ENCODE measurements around the gene RPL22. TPM values are rescaled to one million over a fixed set of nuclear protein-coding genes. Genes with fewer than 3 reads are reported as not detected.

The RPL22 gene
- polyA plus RNA-seq, 3 donors = 62.6 to 97.2 (median 65.6) TPM

GRCh38 chr1:6243053-6243834, 43.8 kb upstream of the RPL22 start:
- Histone ChIP-seq H3K4me3 (replicated peaks in 1 of 3; ENCODE audit: low read depth in 2 of 3, low read length in 3 of 3) (no peak overlapping the region), H3K79me2 (ENCODE audit: insufficient read depth, low read length) (no peaks in the 10 kb centered on the region), H3K9me3 (replicated peaks in 1 of 2; ENCODE audit: control insufficient read depth in 1 of 2, insufficient read depth in 1 of 2, low read length in 2 of 2) (peaks cover 0 to 21% of the 10 kb centered on the region in 2 donors), H2AFZ (ENCODE audit: insufficient read depth, low read depth, low read length, poor library complexity, severe bottlenecking) (no peak overlapping the region), H3K4me1 (ENCODE audit: control insufficient read depth in 1 of 2, insufficient read depth in 2 of 2, low read length in 2 of 2) (peaks cover 0 to 21% of the 10 kb centered on the region in 2 donors), H3K4me2 (replicated peaks; ENCODE audit: extremely low read depth, low read length, poor library complexity, severe bottlenecking) (no peak overlapping the region), H3K27ac (ENCODE audit: low read depth in 1 of 2, low read length in 2 of 2) (no peak overlapping the region), H3K9ac (ENCODE audit: insufficient read depth, low read length, poor library complexity, severe bottlenecking) (no peak overlapping the region), H3K27me3 (ENCODE audit: control insufficient read depth in 2 of 2, insufficient read depth in 2 of 2, low read length in 2 of 2) (peaks cover 34 to 90% of the 10 kb centered on the region in 2 donors), H3K36me3 (replicated peaks in 1 of 2; ENCODE audit: control insufficient read depth in 1 of 2, insufficient read depth in 2 of 2, low read length in 2 of 2) (no peaks in the 10 kb centered on the region), H4K20me1 (ENCODE audit: insufficient read depth, low read length) (peaks cover 9% of the 10 kb centered on the region)
- H3K27ac Mint-ChIP-seq = no peak overlapping the region
- no peak for DNase-seq
- H3K36me3 Mint-ChIP-seq = peaks cover 0 to 7% of the 10 kb centered on the region in 2 donors
- intact Hi-C loops (cut with micrococcal nuclease) = loop anchor here (5.0 to 10.0 kb wide), 3 partner anchors 138 to 188 kb away; partner anchors contain the start of gene ACOT7 (in 1 of the 2)
- 27% methylated on average over 17 of the region's 20 CpGs for WGBS (ENCODE audit: insufficient coverage)
- TF ChIP-seq CTCF (IDR thresholded peaks at IDR 0.05) = no peak
- H3K27me3 Mint-ChIP-seq (ENCODE audit: low read depth in 3 of 3) = peaks cover 82 to 96% (median 91%) of the 10 kb centered on the region in 3 donors
- H3K9me3 Mint-ChIP-seq = peaks cover 0 to 24% (median 4%) of the 10 kb centered on the region in 7 donors
- peaks cover 10% of the 10 kb centered on the region for H3K4me1 Mint-ChIP-seq
- H3K4me3 Mint-ChIP-seq = no peak overlapping the region

GRCh38 chr1:6241887-6242740, 42.7 kb upstream of the RPL22 start:
- DNase-seq = no peak
- Histone ChIP-seq H3K27ac (ENCODE audit: low read depth in 1 of 2, low read length in 2 of 2) (no peak overlapping the region), H3K9ac (ENCODE audit: insufficient read depth, low read length, poor library complexity, severe bottlenecking) (no peak overlapping the region), H3K4me3 (replicated peaks in 1 of 3; ENCODE audit: low read depth in 2 of 3, low read length in 3 of 3) (no peak overlapping the region), H3K4me2 (replicated peaks; ENCODE audit: extremely low read depth, low read length, poor library complexity, severe bottlenecking) (no peak overlapping the region), H4K20me1 (ENCODE audit: insufficient read depth, low read length) (peaks cover 9% of the 10 kb centered on the region), H2AFZ (ENCODE audit: insufficient read depth, low read depth, low read length, poor library complexity, severe bottlenecking) (no peak overlapping the region), H3K36me3 (replicated peaks in 1 of 2; ENCODE audit: control insufficient read depth in 1 of 2, insufficient read depth in 2 of 2, low read length in 2 of 2) (no peaks in the 10 kb centered on the region), H3K4me1 (ENCODE audit: control insufficient read depth in 1 of 2, insufficient read depth in 2 of 2, low read length in 2 of 2) (peaks cover 0 to 21% of the 10 kb centered on the region in 2 donors), H3K9me3 (replicated peaks in 1 of 2; ENCODE audit: control insufficient read depth in 1 of 2, insufficient read depth in 1 of 2, low read length in 2 of 2) (peaks cover 0 to 21% of the 10 kb centered on the region in 2 donors), H3K79me2 (ENCODE audit: insufficient read depth, low read length) (no peaks in the 10 kb centered on the region), H3K27me3 (ENCODE audit: control insufficient read depth in 2 of 2, insufficient read depth in 2 of 2, low read length in 2 of 2) (peaks cover 34 to 79% of the 10 kb centered on the region in 2 donors)
- Mint-ChIP-seq H3K27ac (no peak overlapping the region), H3K4me1 (peaks cover 10% of the 10 kb centered on the region), H3K36me3 (peaks cover 0 to 7% of the 10 kb centered on the region in 2 donors), H3K27me3 (ENCODE audit: low read depth in 3 of 3) (peaks cover 79 to 91% (median 90%) of the 10 kb centered on the region in 3 donors), H3K4me3 (peak overlapping the region in 1 of 2 donors; percentile 79), H3K9me3 (peaks cover 0 to 24% (median 6%) of the 10 kb centered on the region in 7 donors)
- 1% methylated on average over 89 of the region's 99 CpGs for WGBS (ENCODE audit: insufficient coverage)
- no peak for TF ChIP-seq CTCF (IDR thresholded peaks at IDR 0.05)
- intact Hi-C loops (cut with micrococcal nuclease) = loop anchor here (5.0 to 10.0 kb wide), 3 partner anchors 137 to 187 kb away; partner anchors contain the start of gene ACOT7 (in 1 of the 2)
